ENCODE data around the gene RAI1.

RAI1 gene

DNA sequence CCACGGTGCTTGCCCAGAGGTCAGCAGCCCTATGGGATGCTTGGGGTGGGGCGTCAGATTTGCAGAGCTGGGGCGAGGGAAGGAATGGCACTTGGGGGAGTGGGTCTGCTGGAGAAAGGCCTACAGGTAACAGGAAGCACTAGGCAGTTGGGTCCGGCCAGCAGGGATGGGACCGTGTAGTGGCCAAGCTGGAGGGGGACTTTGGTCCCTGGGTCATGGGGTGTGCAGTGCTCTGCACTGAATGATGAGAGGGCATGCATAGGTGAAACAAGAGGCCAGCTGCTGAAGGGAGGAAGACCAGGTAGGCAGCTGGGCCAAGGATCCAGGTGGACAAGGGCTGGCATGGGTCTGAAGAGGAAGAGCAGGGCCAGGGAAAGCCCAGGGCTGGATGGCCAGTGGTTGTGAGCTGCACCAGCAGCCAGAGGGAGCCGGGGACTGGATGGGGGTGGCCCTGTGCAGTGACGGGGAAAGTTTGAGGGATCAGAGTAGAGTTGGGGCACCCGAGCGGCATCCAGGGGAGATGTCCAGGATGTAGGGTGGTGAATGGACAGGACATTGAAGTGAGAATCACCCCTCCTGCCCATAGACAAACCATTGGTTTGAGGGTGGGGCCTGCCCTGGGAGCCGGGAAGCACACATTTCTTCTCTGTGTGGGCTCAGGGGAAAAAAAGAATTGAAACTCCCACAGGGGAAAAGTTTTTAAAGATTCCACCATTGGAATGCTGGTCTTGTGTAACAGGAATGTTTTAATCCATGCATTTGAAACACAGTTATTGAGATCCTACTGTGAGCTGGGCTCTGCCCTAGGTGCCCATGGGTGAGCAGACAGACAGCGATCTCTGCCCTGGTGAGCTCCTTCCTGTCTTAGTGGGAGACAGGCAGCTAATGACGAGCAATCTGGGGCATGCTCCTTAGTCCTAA is 25.1 kb downstream of the RAI1 start:
- Histone ChIP-seq H3K9ac (ENCODE audit: low read length) (no peak overlapping the region), H3K36me3 (ENCODE audit: control insufficient read depth, insufficient read depth, low read length, severe bottlenecking) (no peaks in the 10 kb centered on the region), H3K27me3 (replicated peaks; ENCODE audit: control insufficient read depth, insufficient read depth, low read length) (no peaks in the 10 kb centered on the region), H3K4me1 (ENCODE audit: control insufficient read depth, insufficient read depth, low read length) (peaks cover 20% of the 10 kb centered on the region), H3K9me3 (ENCODE audit: control insufficient read depth, low read length) (no peaks in the 10 kb centered on the region), H3K4me3 (ENCODE audit: low read length) (no peak overlapping the region)
- DNase-seq (ENCODE audit: low read depth), result peak; percentile 46

DNA sequence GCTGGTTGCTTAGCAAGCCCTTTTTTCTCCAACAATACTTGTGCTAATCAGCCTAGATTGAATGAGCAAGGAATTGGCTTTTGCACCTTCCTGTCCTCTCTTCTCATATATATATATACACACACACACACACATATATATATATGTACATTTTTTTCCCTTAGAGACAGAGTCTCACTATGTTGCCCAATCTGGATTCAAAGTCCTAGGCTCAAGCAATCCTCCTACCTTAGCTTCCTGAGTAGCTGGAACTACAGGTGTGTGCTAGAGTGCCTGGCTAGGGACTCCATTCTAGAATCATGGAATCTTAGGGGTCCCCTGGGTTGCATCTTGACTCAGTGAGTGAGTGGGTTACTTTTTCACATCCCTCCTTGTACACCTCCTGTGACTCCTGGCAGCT is 27.0 kb downstream of the RAI1 start:
- Histone ChIP-seq H3K4me1 (ENCODE audit: control insufficient read depth, insufficient read depth, low read length) (peaks cover 35% of the 10 kb centered on the region), H3K9ac (ENCODE audit: low read length) (no peak overlapping the region), H3K27me3 (replicated peaks; ENCODE audit: control insufficient read depth, insufficient read depth, low read length) (no peaks in the 10 kb centered on the region), H3K36me3 (ENCODE audit: control insufficient read depth, insufficient read depth, low read length, severe bottlenecking) (no peaks in the 10 kb centered on the region), H3K9me3 (ENCODE audit: control insufficient read depth, low read length) (no peaks in the 10 kb centered on the region), H3K4me3 (ENCODE audit: low read length) (no peak overlapping the region)
- no peak for DNase-seq (ENCODE audit: low read depth)

- Histone ChIP-seq H3K36me3 (ENCODE audit: control insufficient read depth, insufficient read depth, low read length, severe bottlenecking) (no peaks in the 10 kb centered on the region), H3K9me3 (ENCODE audit: control insufficient read depth, low read length) (no peaks in the 10 kb centered on the region), H3K4me3 (ENCODE audit: low read length) (no peak overlapping the region), H3K9ac (ENCODE audit: low read length) (no peak overlapping the region), H3K4me1 (ENCODE audit: control insufficient read depth, insufficient read depth, low read length) (peaks cover 41% of the 10 kb centered on the region), H3K27me3 (replicated peaks; ENCODE audit: control insufficient read depth, insufficient read depth, low read length) (no peaks in the 10 kb centered on the region)
- no peak for DNase-seq (ENCODE audit: low read depth)
Measured at GRCh38 chr17:17708816-17709215, 27.6 kb downstream of the RAI1 start.

DNA sequence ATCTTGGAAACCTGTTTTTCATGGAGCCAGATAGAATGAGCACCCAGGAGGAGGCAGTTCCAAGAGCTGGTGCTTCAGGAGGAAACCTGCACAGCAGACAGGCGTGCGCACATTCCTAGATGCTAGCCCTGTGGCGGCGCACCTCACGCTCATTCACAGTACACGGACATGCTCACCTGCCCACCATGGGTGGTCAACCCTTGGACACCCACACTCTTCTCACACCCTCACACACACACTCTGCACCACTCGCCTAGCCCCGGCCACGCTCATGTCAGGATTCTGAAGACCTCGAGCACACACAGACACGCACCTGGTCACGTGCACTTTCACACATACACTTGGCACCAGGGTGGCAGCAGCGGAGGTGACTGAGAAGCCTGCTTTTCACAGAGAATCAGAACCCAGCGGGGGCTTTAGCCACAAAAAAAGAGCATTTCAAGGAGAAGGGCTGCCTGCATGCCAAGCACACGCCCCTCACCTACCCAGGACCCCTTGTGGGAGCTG is 28.6 kb downstream of the RAI1 start:
- no peaks in the 10 kb centered on the region for H3K27me3 ChIP-seq (replicated peaks; ENCODE audit: control insufficient read depth, insufficient read depth, low read length)
- H3K9ac ChIP-seq (ENCODE audit: low read length), result no peak overlapping the region
- no peak for DNase-seq (ENCODE audit: low read depth)
- H3K36me3 ChIP-seq (ENCODE audit: control insufficient read depth, insufficient read depth, low read length, severe bottlenecking), result no peaks in the 10 kb centered on the region
- no peak overlapping the region for H3K4me3 ChIP-seq (ENCODE audit: low read length)
- H3K9me3 ChIP-seq (ENCODE audit: control insufficient read depth, low read length), result no peaks in the 10 kb centered on the region
- H3K4me1 ChIP-seq (ENCODE audit: control insufficient read depth, insufficient read depth, low read length), result peaks cover 49% of the 10 kb centered on the region

DNA sequence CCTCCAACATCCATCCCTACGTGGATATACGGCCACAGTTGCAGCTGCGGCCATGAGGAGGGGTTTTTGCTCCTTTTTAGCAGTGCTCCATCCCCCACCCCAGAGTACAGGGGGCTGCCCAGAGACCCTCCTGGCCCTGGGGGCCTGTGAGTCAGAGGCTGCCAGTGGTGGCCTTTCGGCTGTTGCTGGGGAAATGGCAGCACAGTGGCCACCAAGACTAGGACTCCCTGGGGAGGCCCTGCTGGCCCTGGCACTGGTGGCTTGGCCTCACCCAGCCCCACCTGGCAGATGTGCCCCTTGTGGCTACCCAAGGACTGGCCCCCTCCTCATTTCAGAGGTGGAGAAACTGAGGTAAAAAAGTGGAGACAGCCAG is 29.1 kb downstream of the RAI1 start:
- Histone ChIP-seq H3K9ac (ENCODE audit: low read length) (peak overlapping the region; percentile 27), H3K36me3 (ENCODE audit: control insufficient read depth, insufficient read depth, low read length, severe bottlenecking) (no peaks in the 10 kb centered on the region), H3K4me1 (ENCODE audit: control insufficient read depth, insufficient read depth, low read length) (peaks cover 49% of the 10 kb centered on the region), H3K27me3 (replicated peaks; ENCODE audit: control insufficient read depth, insufficient read depth, low read length) (no peaks in the 10 kb centered on the region), H3K9me3 (ENCODE audit: control insufficient read depth, low read length) (no peaks in the 10 kb centered on the region), H3K4me3 (ENCODE audit: low read length) (no peak overlapping the region)
- no peak for DNase-seq (ENCODE audit: low read depth)

DNA sequence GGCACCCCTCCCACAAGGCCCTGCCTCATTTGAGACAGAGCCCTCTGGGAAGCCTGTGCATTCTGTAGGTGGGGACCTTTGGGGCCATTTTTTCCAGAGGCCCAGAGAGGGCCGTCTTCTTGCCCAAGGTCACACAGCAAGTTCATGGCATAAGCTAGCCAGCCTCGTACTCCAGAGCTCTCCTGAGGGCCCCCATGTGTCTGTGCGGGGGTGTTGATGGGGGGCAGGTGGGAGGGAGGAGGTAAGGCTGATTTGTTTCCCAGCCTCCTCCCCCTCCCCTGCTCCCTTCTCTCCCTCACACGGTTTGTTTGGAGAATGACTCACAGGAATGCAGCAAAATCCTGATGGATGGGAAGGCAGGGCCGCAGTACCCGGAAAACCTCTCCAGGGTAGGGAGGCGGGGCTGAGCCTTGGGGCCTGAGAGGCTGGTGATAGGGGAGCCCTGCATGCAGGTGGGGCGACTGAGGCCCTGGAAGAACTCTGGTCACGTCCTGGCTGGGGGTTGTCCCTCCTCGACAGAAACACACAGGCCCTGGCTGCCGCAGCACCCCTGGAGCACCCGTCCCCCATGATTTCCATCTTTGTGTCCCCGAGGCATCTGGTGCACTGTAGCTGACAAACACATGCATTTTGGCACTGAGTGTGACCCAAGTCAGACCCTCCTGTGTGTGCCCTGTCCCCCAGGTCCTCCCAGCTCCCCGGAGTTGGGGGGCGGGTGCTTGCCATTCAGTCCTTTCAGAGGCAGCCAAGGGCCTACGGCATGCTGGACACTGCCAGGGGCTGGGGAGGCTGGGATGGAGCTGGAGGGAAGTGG is 29.7 kb downstream of the RAI1 start:
- peak; percentile 93 for DNase-seq (ENCODE audit: low read depth)
- Histone ChIP-seq H3K4me1 (ENCODE audit: control insufficient read depth, insufficient read depth, low read length) (peaks cover 49% of the 10 kb centered on the region), H3K9me3 (ENCODE audit: control insufficient read depth, low read length) (no peaks in the 10 kb centered on the region), H3K36me3 (ENCODE audit: control insufficient read depth, insufficient read depth, low read length, severe bottlenecking) (no peaks in the 10 kb centered on the region), H3K9ac (ENCODE audit: low read length) (peak overlapping the region; percentile 44), H3K27me3 (replicated peaks; ENCODE audit: control insufficient read depth, insufficient read depth, low read length) (no peaks in the 10 kb centered on the region), H3K4me3 (ENCODE audit: low read length) (no peak overlapping the region)

DNA sequence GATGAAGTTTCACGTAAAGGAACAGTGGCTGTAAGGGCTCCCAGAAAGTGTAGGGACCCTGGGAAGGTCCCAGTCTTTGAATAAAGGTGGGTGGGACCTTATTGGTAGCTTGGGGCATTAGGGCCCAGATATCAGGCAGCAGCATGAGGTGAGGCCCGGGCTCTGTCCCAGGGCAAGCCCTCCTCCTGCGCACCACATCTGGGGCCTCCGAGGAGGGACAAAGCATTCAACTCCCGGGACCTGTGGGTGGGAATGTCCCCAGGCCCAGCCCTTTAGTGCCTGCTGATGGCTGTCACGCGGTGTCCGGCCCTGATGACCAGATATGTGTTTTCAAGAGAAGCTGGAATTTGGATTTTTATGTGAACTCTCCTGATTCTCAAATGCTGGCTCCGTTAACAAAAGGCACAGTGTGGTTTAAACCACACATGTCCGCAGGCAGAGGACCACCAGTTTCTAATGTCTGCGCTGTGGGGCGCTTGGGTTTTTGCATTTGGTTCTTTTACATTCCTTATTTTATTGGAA is 30.4 kb downstream of the RAI1 start:
- Histone ChIP-seq H3K4me3 (ENCODE audit: low read length) (no peak overlapping the region), H3K9ac (ENCODE audit: low read length) (peak overlapping the region; percentile 44), H3K9me3 (ENCODE audit: control insufficient read depth, low read length) (no peaks in the 10 kb centered on the region), H3K36me3 (ENCODE audit: control insufficient read depth, insufficient read depth, low read length, severe bottlenecking) (no peaks in the 10 kb centered on the region), H3K27me3 (replicated peaks; ENCODE audit: control insufficient read depth, insufficient read depth, low read length) (no peaks in the 10 kb centered on the region), H3K4me1 (ENCODE audit: control insufficient read depth, insufficient read depth, low read length) (peaks cover 46% of the 10 kb centered on the region)
- peak; percentile 50 for DNase-seq (ENCODE audit: low read depth)

DNA sequence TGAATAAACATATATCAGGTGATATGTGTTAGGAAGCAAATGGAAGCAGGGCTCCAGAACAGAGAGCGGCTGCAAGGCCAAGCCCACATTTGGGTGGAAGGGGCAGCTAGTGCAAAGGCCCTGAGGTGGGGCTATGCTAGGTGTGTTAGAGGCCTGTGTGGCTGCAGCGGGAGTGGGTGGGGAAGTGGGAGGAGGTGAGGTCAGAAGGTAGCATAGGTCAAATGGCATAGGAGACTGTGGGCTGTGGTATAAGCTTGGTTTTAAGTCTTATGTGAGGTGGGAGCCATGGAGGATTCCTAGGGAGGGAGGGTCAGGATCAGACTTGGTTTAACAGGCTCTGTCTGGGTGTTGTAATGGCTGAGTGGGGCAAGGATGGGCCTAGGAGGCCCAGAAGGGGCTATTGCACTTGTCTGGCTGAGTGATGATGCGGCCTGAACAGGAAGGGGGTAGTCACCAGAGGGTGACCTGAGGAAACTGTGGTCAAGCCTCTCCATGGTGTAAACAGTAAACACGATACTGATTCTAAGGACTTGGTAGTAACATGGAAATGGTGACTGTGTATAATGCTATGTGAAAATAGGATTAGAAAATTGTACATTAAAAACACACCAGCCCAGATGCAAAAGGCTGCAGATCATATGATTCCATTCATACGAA is 31.1 kb downstream of the RAI1 start:
- H3K27me3 ChIP-seq (replicated peaks; ENCODE audit: control insufficient read depth, insufficient read depth, low read length), result no peaks in the 10 kb centered on the region
- peak; percentile 89 for DNase-seq (ENCODE audit: low read depth)
- no peaks in the 10 kb centered on the region for H3K36me3 ChIP-seq (ENCODE audit: control insufficient read depth, insufficient read depth, low read length, severe bottlenecking)
- H3K4me1 ChIP-seq (ENCODE audit: control insufficient read depth, insufficient read depth, low read length), result peaks cover 41% of the 10 kb centered on the region
- H3K9ac ChIP-seq (ENCODE audit: low read length), result peak overlapping the region; percentile 9
- H3K9me3 ChIP-seq (ENCODE audit: control insufficient read depth, low read length), result no peaks in the 10 kb centered on the region
- H3K4me3 ChIP-seq (ENCODE audit: low read length), result no peak overlapping the region

- Histone ChIP-seq H3K9me3 (ENCODE audit: control insufficient read depth, low read length) (no peaks in the 10 kb centered on the region), H3K4me3 (ENCODE audit: low read length) (no peak overlapping the region), H3K36me3 (ENCODE audit: control insufficient read depth, insufficient read depth, low read length, severe bottlenecking) (no peaks in the 10 kb centered on the region), H3K27me3 (replicated peaks; ENCODE audit: control insufficient read depth, insufficient read depth, low read length) (no peaks in the 10 kb centered on the region), H3K9ac (ENCODE audit: low read length) (peak overlapping the region; percentile 68), H3K4me1 (ENCODE audit: control insufficient read depth, insufficient read depth, low read length) (peaks cover 41% of the 10 kb centered on the region)
- DNase-seq (ENCODE audit: low read depth), result peak; percentile 58
Measured at GRCh38 chr17:17713839-17714238, 32.6 kb downstream of the RAI1 start.

DNA sequence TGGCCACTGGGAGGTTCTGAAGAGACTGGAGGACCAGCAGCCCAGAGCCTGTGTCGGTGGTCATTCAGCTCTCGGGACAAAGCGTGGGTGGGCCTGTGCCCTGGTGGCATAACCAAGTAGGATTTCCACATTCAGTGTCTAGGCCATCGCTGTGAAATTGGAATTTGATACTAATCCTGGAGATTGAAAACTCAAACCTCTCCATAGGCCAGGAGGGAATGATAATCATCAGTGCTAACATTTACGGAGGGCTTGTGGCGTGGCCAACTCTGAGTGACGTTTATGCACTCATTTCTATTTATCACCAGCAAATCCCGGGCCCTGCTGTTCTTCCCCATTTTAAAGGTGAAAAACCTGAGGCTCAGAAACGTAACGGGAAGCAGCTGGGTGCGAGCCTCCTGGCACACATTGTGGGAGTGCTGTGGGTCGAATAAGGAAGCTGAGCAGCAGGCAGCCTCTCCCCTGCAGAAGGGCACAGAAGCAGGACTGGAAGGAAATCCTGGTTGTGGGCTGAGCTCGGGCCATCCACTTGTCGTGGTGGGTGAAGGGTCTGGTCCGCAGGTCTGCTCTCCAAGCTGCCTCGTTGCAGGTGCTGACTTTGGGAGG is 33.1 kb downstream of the RAI1 start:
- Histone ChIP-seq H3K4me3 (ENCODE audit: low read length) (no peak overlapping the region), H3K4me1 (ENCODE audit: control insufficient read depth, insufficient read depth, low read length) (peaks cover 41% of the 10 kb centered on the region), H3K27me3 (replicated peaks; ENCODE audit: control insufficient read depth, insufficient read depth, low read length) (no peaks in the 10 kb centered on the region), H3K9me3 (ENCODE audit: control insufficient read depth, low read length) (no peaks in the 10 kb centered on the region), H3K9ac (ENCODE audit: low read length) (peak overlapping the region; percentile 68), H3K36me3 (ENCODE audit: control insufficient read depth, insufficient read depth, low read length, severe bottlenecking) (no peaks in the 10 kb centered on the region)
- DNase-seq (ENCODE audit: low read depth), result peak; percentile 43
